ENCODE measurements around the gene ARHGEF4.
A peak's percentile ranks its signal among the peaks of the same experiment; 100 is the strongest.

The ARHGEF4 gene

GRCh38 chr2:130848526-130849210 is 12.0 kb downstream of the ARHGEF4 start:
- ATAC-seq (ENCODE audit: low read depth) (no peak), DNase-seq (ENCODE audit: low spot score in 2 of 2) (no peak)

GRCh38 chr2:130849896-130850787 is 13.4 kb downstream of the ARHGEF4 start:
- Mint-ChIP-seq H3K4me1 (peaks cover 12% of the 10 kb centered on the region), H3K4me3 (peak overlapping the region; percentile 37), H3K27ac (no peak overlapping the region), H3K9me3 (no peaks in the 10 kb centered on the region), H3K36me3 (no peaks in the 10 kb centered on the region), H3K27me3 (peaks cover 14% of the 10 kb centered on the region)
- DNase-seq (ENCODE audit: low spot score in 2 of 2): no peak
- no peak for ATAC-seq (ENCODE audit: low read depth)

More at GRCh38 chr2:130848526-130849210, 12.0 kb downstream of the ARHGEF4 start:
- no peak overlapping the region for H3K27ac Mint-ChIP-seq
- peaks cover 12% of the 10 kb centered on the region for H3K4me1 Mint-ChIP-seq
- H3K4me3 Mint-ChIP-seq: no peak overlapping the region
- no peaks in the 10 kb centered on the region for H3K36me3 Mint-ChIP-seq
- peaks cover 14% of the 10 kb centered on the region for H3K27me3 Mint-ChIP-seq
- no peaks in the 10 kb centered on the region for H3K9me3 Mint-ChIP-seq

- Mint-ChIP-seq H3K9me3 (peaks cover 3% of the 10 kb centered on the region), H3K4me1 (peaks cover 12% of the 10 kb centered on the region), H3K36me3 (no peaks in the 10 kb centered on the region), H3K4me3 (peak overlapping the region; percentile 37), H3K27me3 (peaks cover 14% of the 10 kb centered on the region), H3K27ac (no peak overlapping the region)
- ATAC-seq (ENCODE audit: low read depth): peak; percentile 46
- DNase-seq (ENCODE audit: low spot score in 2 of 2): no peak
These were observed 14.3 kb downstream of the ARHGEF4 start for GRCh38 chr2:130850788-130851623.

GRCh38 chr2:130851624-130852382 is 15.1 kb downstream of the ARHGEF4 start:
- peak overlapping the region; percentile 25 for H3K4me3 Mint-ChIP-seq
- H3K27ac Mint-ChIP-seq: no peak overlapping the region
- peaks cover 16% of the 10 kb centered on the region for H3K27me3 Mint-ChIP-seq
- H3K36me3 Mint-ChIP-seq: no peaks in the 10 kb centered on the region
- no peak for ATAC-seq (ENCODE audit: low read depth)
- peaks cover 12% of the 10 kb centered on the region for H3K4me1 Mint-ChIP-seq
- DNase-seq (ENCODE audit: low spot score in 2 of 2): no peak
- peaks cover 5% of the 10 kb centered on the region for H3K9me3 Mint-ChIP-seq

- Mint-ChIP-seq H3K36me3 (no peaks in the 10 kb centered on the region), H3K27ac (no peak overlapping the region), H3K4me3 (no peak overlapping the region), H3K27me3 (peaks cover 16% of the 10 kb centered on the region), H3K4me1 (peaks cover 12% of the 10 kb centered on the region), H3K9me3 (peaks cover 5% of the 10 kb centered on the region)
- no peak for DNase-seq (ENCODE audit: low spot score in 2 of 2)
- no peak for ATAC-seq (ENCODE audit: low read depth)
These were observed 15.9 kb downstream of the ARHGEF4 start for GRCh38 chr2:130852521-130853115.

- peaks cover 15% of the 10 kb centered on the region for H3K27me3 Mint-ChIP-seq
- H3K9me3 Mint-ChIP-seq: peaks cover 5% of the 10 kb centered on the region
- peaks cover 12% of the 10 kb centered on the region for H3K4me1 Mint-ChIP-seq
- no peak for DNase-seq (ENCODE audit: low spot score in 2 of 2)
- no peak overlapping the region for H3K27ac Mint-ChIP-seq
- no peak overlapping the region for H3K4me3 Mint-ChIP-seq
- H3K36me3 Mint-ChIP-seq: no peaks in the 10 kb centered on the region
- ATAC-seq (ENCODE audit: low read depth): no peak
These were observed 16.7 kb downstream of the ARHGEF4 start for GRCh38 chr2:130853391-130853790.

- Mint-ChIP-seq H3K4me3 (no peak overlapping the region), H3K27me3 (peaks cover 15% of the 10 kb centered on the region), H3K36me3 (no peaks in the 10 kb centered on the region), H3K9me3 (peaks cover 5% of the 10 kb centered on the region), H3K4me1 (peaks cover 12% of the 10 kb centered on the region), H3K27ac (no peak overlapping the region)
- DNase-seq (ENCODE audit: low spot score in 2 of 2) (no peak), ATAC-seq (ENCODE audit: low read depth) (no peak)
These were observed 17.6 kb downstream of the ARHGEF4 start for GRCh38 chr2:130854301-130854700.

GRCh38 chr2:130864830-130865800 is 28.4 kb downstream of the ARHGEF4 start:
- DNase-seq (ENCODE audit: low spot score in 2 of 2): no peak
- Mint-ChIP-seq H3K9me3 (no peaks in the 10 kb centered on the region), H3K4me3 (no peak overlapping the region), H3K4me1 (no peaks in the 10 kb centered on the region), H3K27me3 (peaks cover 8% of the 10 kb centered on the region), H3K36me3 (no peaks in the 10 kb centered on the region), H3K27ac (no peak overlapping the region)
- peak; percentile 56 for ATAC-seq (ENCODE audit: low read depth)

- Mint-ChIP-seq H3K27ac (no peak overlapping the region), H3K36me3 (no peaks in the 10 kb centered on the region), H3K27me3 (peaks cover 8% of the 10 kb centered on the region), H3K4me3 (no peak overlapping the region), H3K9me3 (no peaks in the 10 kb centered on the region), H3K4me1 (no peaks in the 10 kb centered on the region)
- DNase-seq (ENCODE audit: low spot score in 2 of 2): no peak
- no peak for ATAC-seq (ENCODE audit: low read depth)
These were observed 32.9 kb downstream of the ARHGEF4 start for GRCh38 chr2:130869441-130870160.

- ATAC-seq (ENCODE audit: low read depth): no peak
- H3K4me3 Mint-ChIP-seq: no peak overlapping the region
These were observed 33.4 kb downstream of the ARHGEF4 start for GRCh38 chr2:130870161-130870485.

GRCh38 chr2:130870779-130871178 is 34.1 kb downstream of the ARHGEF4 start:
- ATAC-seq (ENCODE audit: low read depth) (no peak), DNase-seq (ENCODE audit: low spot score in 2 of 2) (no peak)
- Mint-ChIP-seq H3K27ac (no peak overlapping the region), H3K36me3 (no peaks in the 10 kb centered on the region), H3K27me3 (peaks cover 10% of the 10 kb centered on the region), H3K4me1 (no peaks in the 10 kb centered on the region), H3K4me3 (no peak overlapping the region), H3K9me3 (no peaks in the 10 kb centered on the region)

More at GRCh38 chr2:130870161-130870485, 33.4 kb downstream of the ARHGEF4 start:
- DNase-seq (ENCODE audit: low spot score in 2 of 2): no peak
- no peaks in the 10 kb centered on the region for H3K36me3 Mint-ChIP-seq
- no peaks in the 10 kb centered on the region for H3K9me3 Mint-ChIP-seq
- H3K27me3 Mint-ChIP-seq: peaks cover 8% of the 10 kb centered on the region
- no peaks in the 10 kb centered on the region for H3K4me1 Mint-ChIP-seq
- no peak overlapping the region for H3K27ac Mint-ChIP-seq

Measured in memory B cell (primary cell).